HL-60 (cell line): ENCODE measurements around the gene USP10.

Source experiments
- DNase-seq, 2 experiments: peaks; one replicate each; pipeline ENCODE4 v3.0.0-alpha.2; 2010 to 2020; ENCODE audit warnings: low read depth in 1 of 2, low spot score in 1 of 2
- H3K27ac ChIP-seq: fragments of 250-450 bp; sonication (Bioruptor Pico); replicated peaks from 2 replicates; pipeline ENCODE4 v1.5.1; 2020; ENCODE audit warnings: mild to moderate bottlenecking, moderate library complexity
- H3K27me3 ChIP-seq: fragments of 250-450 bp; sonication (Bioruptor Pico); 2 replicates; pipeline ENCODE4 v1.5.1; 2021; ENCODE audit warnings: mild to moderate bottlenecking, moderate library complexity; ENCODE audit not compliant: insufficient read depth, poor library complexity, severe bottlenecking
- H3K4me3 ChIP-seq: replicated peaks from 2 replicates; pipeline ENCODE4 v1.5.1; 2011; ENCODE audit warnings: mild to moderate bottlenecking, control low read depth, low read length; ENCODE audit not compliant: insufficient read depth
- CTCF ChIP-seq: IDR thresholded peaks from one replicate; pipeline ENCODE4 v1.5.1; 2011; ENCODE audit warnings: low read length, control low read depth, inconsistent platforms; ENCODE audit not compliant: insufficient read depth
- GABPA ChIP-seq: IDR thresholded peaks from 2 replicates; pipeline ENCODE4 v1.6.1; 2012; ENCODE audit warnings: low read depth
- POLR2AphosphoS5 ChIP-seq: IDR thresholded peaks from 2 replicates; pipeline ENCODE4 v1.6.1; 2012; ENCODE audit warnings: low read depth
- REST ChIP-seq: IDR thresholded peaks from 2 replicates; pipeline ENCODE4 v1.6.1; 2012; ENCODE audit warnings: low read depth; ENCODE audit not compliant: insufficient replicate concordance
- SPI1 ChIP-seq: IDR thresholded peaks from 2 replicates; pipeline ENCODE4 v1.6.1; 2012; ENCODE audit warnings: low read depth, mild to moderate bottlenecking, borderline replicate concordance

The USP10 gene

GRCh38 chr16:84710686-84711085 lies 10.9 kb downstream of the USP10 start:
- DNase-seq, result no peak
- no peak for TF ChIP-seq SPI1
- TF ChIP-seq GABPA, result no peak
- no peak for TF ChIP-seq POLR2AphosphoS5
- no peak for TF ChIP-seq CTCF
- TF ChIP-seq REST, result no peak
- no peak overlapping the region for H3K27ac ChIP-seq
- no peaks in the 10 kb centered on the region for H3K27me3 ChIP-seq
- no peak overlapping the region for H3K4me3 ChIP-seq

GRCh38 chr16:84712138-84712671 lies 12.4 kb downstream of the USP10 start:
- Histone ChIP-seq H3K4me3 (no peak overlapping the region), H3K27ac (no peak overlapping the region), H3K27me3 (no peaks in the 10 kb centered on the region)
- DNase-seq, result no peak
- TF ChIP-seq CTCF (no peak), GABPA (no peak), SPI1 (no peak), POLR2AphosphoS5 (no peak), REST (no peak)

GRCh38 chr16:84712801-84713775 lies 13.3 kb downstream of the USP10 start:
- no peak for DNase-seq
- H3K27ac ChIP-seq, result no peak overlapping the region
- no peak for TF ChIP-seq GABPA
- no peak for TF ChIP-seq REST
- TF ChIP-seq POLR2AphosphoS5, result no peak
- TF ChIP-seq SPI1, result no peak
- no peak for TF ChIP-seq CTCF
- H3K4me3 ChIP-seq, result no peak overlapping the region
- no peaks in the 10 kb centered on the region for H3K27me3 ChIP-seq
